GM21360 (cell line): Measurements from ENCODE around the gene SERTAD2.

ENCODE experiments used
- ATAC-seq: cut with Tn5 transposase; IDR thresholded peaks from one replicate; pipeline ENCODE4 v1.9.1; 2021; ENCODE audit warnings: mild to moderate bottlenecking, moderate library complexity; ENCODE audit not compliant: unreplicated experiment

SERTAD2 gene

DNA sequence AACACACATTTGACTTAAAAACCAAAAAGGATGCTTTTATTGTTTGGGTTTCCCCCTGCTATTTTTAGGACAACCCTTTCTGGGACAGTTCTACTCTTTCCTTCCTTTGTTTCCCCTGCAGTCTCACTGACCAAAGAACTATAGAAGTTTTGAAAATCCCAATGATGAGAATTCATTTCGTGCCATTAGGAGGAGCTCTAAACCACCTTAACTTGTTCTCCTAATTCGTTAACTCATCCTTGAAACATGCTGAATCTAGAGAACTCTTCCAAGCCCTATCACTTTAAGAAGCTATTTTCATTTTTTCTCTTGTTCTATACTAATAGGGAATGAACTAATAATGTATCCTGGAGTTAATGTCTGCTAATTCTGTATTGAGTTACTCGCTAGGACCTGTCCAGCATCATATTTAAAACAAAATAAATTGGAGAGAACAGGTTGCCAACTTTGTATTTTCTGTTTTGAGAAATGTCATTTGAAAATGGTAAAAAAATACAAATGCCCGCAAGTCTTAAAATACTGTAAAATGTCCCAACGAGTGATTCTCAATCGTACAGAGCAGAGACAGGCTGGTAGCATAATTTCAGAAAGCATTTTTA is 66.7 kb downstream of the SERTAD2 start:
- no peak for ATAC-seq

DNA sequence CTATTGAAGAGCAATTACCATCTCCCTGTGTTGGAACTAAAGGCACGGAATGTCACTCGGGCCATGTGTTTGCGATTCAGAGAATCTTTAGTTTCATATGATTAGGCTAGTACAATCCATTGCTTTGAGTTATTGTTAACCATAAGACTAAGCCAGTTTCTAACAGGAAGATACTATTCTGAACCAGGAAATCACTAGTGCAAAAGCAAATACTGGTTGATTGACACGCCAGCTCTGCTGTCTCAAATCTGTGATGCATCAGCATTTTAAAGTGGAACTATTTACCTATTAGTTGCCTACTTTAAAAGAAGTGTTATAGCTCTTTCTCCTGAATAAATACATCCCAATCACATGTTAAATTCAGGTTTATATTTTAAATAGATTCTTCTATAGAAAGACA is 67.7 kb downstream of the SERTAD2 start:
- ATAC-seq, result no peak

GRCh38 chr2:64582774-64583340 is 70.9 kb downstream of the SERTAD2 start:
- peak; percentile 87 for ATAC-seq

DNA sequence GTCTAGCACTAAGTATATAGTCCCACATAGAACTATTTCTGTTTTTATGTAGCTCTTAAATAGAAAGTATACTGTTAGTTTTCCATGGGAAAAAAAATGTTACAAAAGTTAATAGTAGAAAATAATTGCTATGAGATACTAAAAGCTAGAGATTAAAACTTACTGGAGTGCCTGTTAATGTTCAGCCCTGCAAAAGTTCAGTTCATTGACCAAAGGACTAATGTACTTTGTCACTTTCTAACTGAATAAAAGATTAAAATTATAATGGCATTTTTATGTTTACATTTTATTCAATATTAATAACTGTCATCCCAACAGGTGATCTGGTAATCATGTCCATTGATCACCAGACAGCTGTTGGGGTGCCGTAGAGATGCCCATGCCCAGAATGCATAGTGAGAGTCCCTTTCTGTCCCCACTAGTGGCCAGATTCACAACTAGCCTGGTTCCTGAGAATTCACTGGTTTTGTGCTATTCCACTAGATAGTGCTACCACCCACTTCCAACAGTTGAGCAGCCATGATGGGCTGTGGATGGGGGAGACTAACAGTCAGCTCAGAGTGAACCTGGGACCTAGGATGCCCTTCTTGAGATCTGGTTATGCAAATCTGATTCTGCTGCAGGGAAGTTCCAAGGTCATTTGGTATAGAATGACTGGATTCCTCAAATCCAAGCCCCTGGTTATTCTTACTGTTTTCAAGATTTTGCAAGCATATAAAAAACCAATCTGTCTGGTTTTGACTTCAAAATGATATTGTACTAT is 71.8 kb downstream of the SERTAD2 start:
- no peak for ATAC-seq
